ENCODE results near the gene WBP1. TPM values are rescaled to one million over a fixed set of nuclear protein-coding genes. Genes with fewer than 3 reads are reported as not detected.
"Not testable (repeated sequence)": the region's sequence is repeated elsewhere in the genome, so short reads cannot be mapped to it uniquely, and the experiment has no call there.

Gene WBP1
- total RNA-seq, 1 experiment from 2014 or later: 64.4 TPM

DNA sequence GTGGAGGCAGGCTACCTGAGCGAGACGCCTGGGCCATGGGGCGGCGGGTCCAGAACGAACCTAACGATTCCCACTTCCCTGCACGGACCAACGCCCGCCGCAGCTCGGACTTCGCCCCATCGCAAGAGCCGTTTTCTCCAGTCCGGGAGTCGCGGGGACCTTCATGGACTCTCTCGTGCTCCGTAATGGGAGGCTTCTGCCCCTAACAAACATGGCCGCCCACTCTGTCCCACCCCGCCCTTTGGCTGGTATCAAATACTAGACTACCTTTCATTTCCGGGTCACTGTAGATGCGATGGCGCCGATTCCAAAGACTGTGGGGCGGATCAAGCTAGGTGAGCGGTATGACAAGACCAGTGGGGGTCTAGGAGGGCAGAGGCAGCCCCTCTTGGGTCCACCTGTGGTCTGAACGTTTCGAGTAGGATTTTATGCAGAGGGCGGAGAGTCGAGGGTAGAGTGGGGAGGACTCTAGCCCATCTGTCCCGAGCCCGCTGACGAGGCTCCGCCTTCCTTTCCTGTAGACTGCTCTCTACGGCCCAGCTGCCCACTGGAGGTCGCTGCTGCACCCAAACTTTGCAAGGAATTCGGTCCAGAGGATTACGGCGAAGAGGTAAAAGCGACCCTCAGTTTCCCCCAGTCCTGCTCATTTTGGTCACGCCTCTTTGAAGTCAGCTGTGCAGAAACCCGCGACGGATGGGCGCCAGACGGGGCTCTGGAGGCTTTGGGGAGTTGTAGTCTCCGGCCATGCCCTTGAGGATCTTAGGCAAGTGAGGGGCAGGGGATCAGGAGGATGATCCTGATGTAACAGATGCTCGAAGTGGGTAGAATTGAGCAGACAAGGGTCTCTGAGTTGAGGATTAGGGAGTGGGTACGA lies 24.8 kb downstream of the WBP1 start, which contains the start of the genes CCDC142 and TTC31:
Gene CCDC142 (minus strand): TSS at position 198 of the 874 bp plus-strand sequence. CDS start 161 bp downstream, at position 37.
Gene TTC31 (plus strand): TSS at position 281 of the 874 bp plus-strand sequence. CDS start 15 bp downstream, at position 296.
- ATAC-seq (peak; percentile 90), DNase-seq (peak; percentile 94)
- H4K20me1 ChIP-seq (ENCODE audit: low read length): no peaks in the 10 kb centered on the region
- H3K4me2 ChIP-seq (ENCODE audit: low read length): peak within 1 kb of the TSS; percentile 91
- TSS peak; percentile 95 for BruUV-seq (replicated peaks)
- H3K27me3 ChIP-seq (ENCODE audit: low read length): no peaks in the 10 kb centered on the region
- H2AFZ ChIP-seq (ENCODE audit: low read length): peak within 1 kb of the TSS; percentile 97
- no peak for TF ChIP-seq EZH2phosphoT487 (IDR thresholded peaks at IDR 0.05; ENCODE audit: borderline replicate concordance, low read length)
- TF ChIP-seq, protein P1, sequence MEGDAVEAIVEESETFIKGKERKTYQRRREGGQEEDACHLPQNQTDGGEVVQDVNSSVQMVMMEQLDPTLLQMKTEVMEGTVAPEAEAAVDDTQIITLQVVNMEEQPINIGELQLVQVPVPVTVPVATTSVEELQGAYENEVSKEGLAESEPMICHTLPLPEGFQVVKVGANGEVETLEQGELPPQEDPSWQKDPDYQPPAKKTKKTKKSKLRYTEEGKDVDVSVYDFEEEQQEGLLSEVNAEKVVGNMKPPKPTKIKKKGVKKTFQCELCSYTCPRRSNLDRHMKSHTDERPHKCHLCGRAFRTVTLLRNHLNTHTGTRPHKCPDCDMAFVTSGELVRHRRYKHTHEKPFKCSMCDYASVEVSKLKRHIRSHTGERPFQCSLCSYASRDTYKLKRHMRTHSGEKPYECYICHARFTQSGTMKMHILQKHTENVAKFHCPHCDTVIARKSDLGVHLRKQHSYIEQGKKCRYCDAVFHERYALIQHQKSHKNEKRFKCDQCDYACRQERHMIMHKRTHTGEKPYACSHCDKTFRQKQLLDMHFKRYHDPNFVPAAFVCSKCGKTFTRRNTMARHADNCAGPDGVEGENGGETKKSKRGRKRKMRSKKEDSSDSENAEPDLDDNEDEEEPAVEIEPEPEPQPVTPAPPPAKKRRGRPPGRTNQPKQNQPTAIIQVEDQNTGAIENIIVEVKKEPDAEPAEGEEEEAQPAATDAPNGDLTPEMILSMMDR (conservative IDR thresholded peaks at IDR 0.05; ENCODE audit: low read depth, low read length): peak; percentile 95
- ChIA-PET POLR2A (ENCODE audit: unreplicated experiment) (no interaction called here), CTCF (interaction anchor here (0.8 to 1.3 kb wide), 2 partner anchors 31 to 49 kb away, joined by 5 to 7 read pairs; partner anchors contain the start of gene TLX2)
- no peaks in the 10 kb centered on the region for H3K9me2 ChIP-seq (replicated peaks; ENCODE audit: low read length)
- peak within 1 kb of the TSS; percentile 84 for H3K4me3 ChIP-seq (ENCODE audit: low read length)
- peak within 1 kb of the TSS; percentile 46 for H3K27ac ChIP-seq (ENCODE audit: low read length)
- no peaks in the 10 kb centered on the region for H3K9me3 ChIP-seq (ENCODE audit: low read length)
- H3K9ac ChIP-seq (ENCODE audit: low read length): peak within 1 kb of the TSS; percentile 84
- no peaks in the 10 kb centered on the region for H3F3A ChIP-seq (ENCODE audit: low read length, unreplicated experiment)
- peaks cover 50% of the 10 kb centered on the region for H3K79me2 ChIP-seq (ENCODE audit: low read length)
- peaks cover 24% of the 10 kb centered on the region for H3K4me1 ChIP-seq (ENCODE audit: insufficient read depth, low read length)
- intact Hi-C loops (cut with micrococcal nuclease): loop anchor here (1.0 kb wide), 6 partner anchors 15 to 104 kb away; partner anchors contain the start of genes AUP1, HTRA2, INO80B and PCGF1
- H3K36me3 ChIP-seq (ENCODE audit: low read depth, low read length): peaks cover 2% of the 10 kb centered on the region; the same call in 1 of the 2 replicates

DNA sequence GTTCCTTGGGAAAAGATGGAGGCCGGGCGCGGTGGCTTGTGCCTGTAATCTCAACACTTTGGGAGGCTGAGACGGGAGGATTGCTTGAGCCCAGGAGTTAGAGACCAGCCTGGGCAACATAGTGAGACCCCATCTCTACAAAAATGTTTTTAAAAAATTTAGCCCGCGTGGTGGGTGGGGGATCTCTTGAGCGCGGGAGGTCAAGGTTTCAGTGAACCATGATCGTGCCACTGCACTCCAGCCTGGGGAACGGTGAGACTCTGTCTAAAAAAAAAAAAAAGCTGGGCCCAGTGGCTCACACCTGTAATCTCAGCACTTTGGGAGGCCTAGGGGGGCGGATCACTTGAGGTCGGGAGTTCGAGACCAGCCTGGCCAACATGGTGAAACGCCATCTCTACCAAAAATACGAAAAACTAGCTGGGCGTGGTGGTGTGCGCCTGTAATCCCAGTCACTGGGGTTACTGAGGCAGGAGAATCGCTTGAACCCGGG lies 25.5 kb downstream of the WBP1 start:
- Histone ChIP-seq H3K4me3 (ENCODE audit: low read length) (peak overlapping the region; percentile 84), H3K79me2 (ENCODE audit: low read length) (peaks cover 50% of the 10 kb centered on the region), H2AFZ (ENCODE audit: low read length) (peak overlapping the region; percentile 97), H3K9ac (ENCODE audit: low read length) (peak overlapping the region; percentile 84), H3K4me1 (ENCODE audit: insufficient read depth, low read length) (peaks cover 29% of the 10 kb centered on the region), H3K4me2 (ENCODE audit: low read length) (peak overlapping the region; percentile 91)
- H3K36me3 ChIP-seq (ENCODE audit: low read depth, low read length); POLR2A ChIA-PET (ENCODE audit: unreplicated experiment); H3K9me3 ChIP-seq (ENCODE audit: low read length); H4K20me1 ChIP-seq (ENCODE audit: low read length); H3K27ac ChIP-seq (ENCODE audit: low read length); H3K27me3 ChIP-seq (ENCODE audit: low read length); BruUV-seq (replicated peaks); H3F3A ChIP-seq (ENCODE audit: low read length, unreplicated experiment); ATAC-seq; H3K9me2 ChIP-seq (replicated peaks; ENCODE audit: low read length); DNase-seq: not testable (repeated sequence)
- intact Hi-C loops (cut with micrococcal nuclease): loop anchor here (1.0 kb wide), 5 partner anchors 15 to 104 kb away; partner anchors contain the start of genes AUP1, HTRA2, PCGF1 and WBP1
- CTCF ChIA-PET: interaction anchor here (0.8 kb wide), 1 partner anchor 31 kb away, joined by 7 read pairs; the partner anchor contains the start of gene TLX2

DNA sequence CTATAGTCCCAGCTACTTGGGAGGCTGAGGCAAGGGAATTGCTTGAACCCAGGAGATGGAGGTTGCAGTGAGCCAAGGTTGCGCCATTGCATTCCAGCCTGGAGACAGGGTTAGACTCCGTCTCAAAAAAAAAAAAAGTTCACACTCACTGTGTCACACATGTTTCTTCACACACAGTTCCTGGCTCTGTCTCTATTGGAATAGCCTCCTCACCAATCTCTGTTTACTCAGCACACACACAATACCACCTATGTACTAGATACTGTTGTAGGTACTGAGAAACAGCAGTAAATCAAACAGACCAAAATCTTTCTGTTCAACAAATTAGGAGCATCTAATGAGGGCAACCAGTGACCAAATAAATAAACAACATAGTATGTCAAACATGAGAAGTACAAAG lies 27.9 kb downstream of the WBP1 start:
- Histone ChIP-seq H4K20me1 (ENCODE audit: low read length) (no peaks in the 10 kb centered on the region), H3K27me3 (ENCODE audit: low read length) (no peaks in the 10 kb centered on the region), H3K79me2 (ENCODE audit: low read length) (peaks cover 30% of the 10 kb centered on the region), H2AFZ (ENCODE audit: low read length) (no peak overlapping the region), H3K4me1 (ENCODE audit: insufficient read depth, low read length) (peaks cover 20% of the 10 kb centered on the region), H3K9me3 (ENCODE audit: low read length) (no peaks in the 10 kb centered on the region), H3K36me3 (ENCODE audit: low read depth, low read length) (peaks cover 4% of the 10 kb centered on the region; the same call in 1 of the 2 replicates), H3K9me2 (replicated peaks; ENCODE audit: low read length) (no peaks in the 10 kb centered on the region), H3K9ac (ENCODE audit: low read length) (no peak overlapping the region), H3K4me2 (ENCODE audit: low read length) (no peak overlapping the region), H3K4me3 (ENCODE audit: low read length) (no peak overlapping the region), H3F3A (ENCODE audit: low read length, unreplicated experiment) (no peaks in the 10 kb centered on the region), H3K27ac (ENCODE audit: low read length) (no peak overlapping the region)
- ChIA-PET POLR2A (ENCODE audit: unreplicated experiment) (no interaction called here), CTCF (no interaction called here)
- no peak for TF ChIP-seq EZH2phosphoT487 (IDR thresholded peaks at IDR 0.05; ENCODE audit: borderline replicate concordance, low read length)
- no peak for TF ChIP-seq EZH2 (IDR thresholded peaks at IDR 0.05; ENCODE audit: low read length, unreplicated experiment)
- TF ChIP-seq, protein P1 (conservative IDR thresholded peaks at IDR 0.05; ENCODE audit: low read depth, low read length): no peak
- ATAC-seq (no peak), DNase-seq (no peak)
- no TSS peak for BruUV-seq (replicated peaks)
- intact Hi-C loops (cut with micrococcal nuclease): no loop called here

Measured in PC-3 (cell line).